ENCODE measurements around the gene KLHL35.

The KLHL35 gene

DNA sequence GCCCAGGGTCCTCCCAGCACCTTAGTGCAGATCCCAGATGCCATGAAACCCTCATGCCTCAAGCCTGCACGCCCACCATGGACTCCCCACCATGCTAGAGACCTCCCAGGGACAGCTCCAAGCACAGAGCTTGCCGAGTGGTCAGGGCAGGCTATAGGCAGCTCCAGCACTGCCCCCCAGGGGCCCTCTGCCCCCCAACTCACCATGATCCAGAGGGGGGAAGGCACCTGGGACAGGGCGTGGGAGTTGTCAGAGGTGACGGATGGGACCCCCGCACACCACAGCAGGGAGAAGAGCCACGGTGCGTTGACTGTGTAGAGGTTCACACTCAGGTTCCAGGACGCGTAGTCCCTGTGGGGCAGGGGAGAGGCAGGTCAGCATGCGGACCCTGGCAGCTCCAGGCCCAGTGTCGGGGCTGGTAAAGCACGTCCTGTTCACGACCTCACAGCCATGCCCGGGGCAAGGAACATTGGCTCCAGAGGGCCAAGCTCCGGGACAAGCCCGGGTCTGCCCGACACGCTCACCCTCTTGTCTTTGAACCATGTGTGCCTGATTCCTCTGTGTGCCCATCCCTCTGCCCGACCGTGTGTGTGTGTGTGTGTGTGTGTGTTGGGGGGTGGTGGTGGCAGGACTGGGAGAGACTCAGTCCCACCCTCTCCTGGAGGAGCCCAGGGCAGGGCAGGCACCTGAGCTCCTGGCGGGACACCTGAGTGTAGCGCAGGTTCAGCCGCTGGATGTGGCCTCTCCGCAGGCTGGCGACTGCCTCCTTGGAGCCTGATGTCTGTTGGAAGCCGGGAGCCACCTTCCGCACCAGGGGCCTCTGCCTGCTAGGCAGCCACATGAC is 8.2 kb upstream of the KLHL35 start:
- no peak for DNase-seq

DNA sequence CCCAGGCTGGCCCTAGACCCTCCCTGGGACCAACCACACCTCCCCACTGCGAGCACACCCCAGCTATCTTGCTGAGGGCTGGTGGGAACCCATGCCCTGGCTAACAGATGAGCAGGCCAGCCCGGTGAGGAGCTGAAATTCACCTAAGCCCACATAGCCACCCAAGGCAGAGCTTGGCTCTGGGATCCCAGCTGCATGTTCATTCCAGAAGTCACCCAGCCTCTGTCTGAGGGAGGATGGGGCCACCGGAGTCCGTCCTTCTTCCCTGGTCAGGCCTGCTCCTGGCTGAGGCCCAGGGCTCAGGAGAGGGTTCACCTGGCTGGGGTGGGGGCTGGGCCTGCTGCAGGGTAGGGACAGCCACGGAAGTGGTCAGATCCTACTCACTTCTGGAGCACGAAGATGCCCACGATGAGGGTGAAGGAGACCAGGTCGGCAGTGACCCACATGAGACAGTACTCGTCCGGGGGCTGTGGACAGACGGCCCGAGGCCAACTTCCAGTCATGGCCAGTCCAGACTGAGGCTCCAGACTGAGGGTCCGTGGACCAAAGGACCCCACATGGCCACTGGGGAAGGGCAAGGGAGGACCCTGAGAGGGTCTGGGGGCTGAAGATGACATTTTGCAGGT is 6.6 kb upstream of the KLHL35 start:
- DNase-seq, result no peak

DNA sequence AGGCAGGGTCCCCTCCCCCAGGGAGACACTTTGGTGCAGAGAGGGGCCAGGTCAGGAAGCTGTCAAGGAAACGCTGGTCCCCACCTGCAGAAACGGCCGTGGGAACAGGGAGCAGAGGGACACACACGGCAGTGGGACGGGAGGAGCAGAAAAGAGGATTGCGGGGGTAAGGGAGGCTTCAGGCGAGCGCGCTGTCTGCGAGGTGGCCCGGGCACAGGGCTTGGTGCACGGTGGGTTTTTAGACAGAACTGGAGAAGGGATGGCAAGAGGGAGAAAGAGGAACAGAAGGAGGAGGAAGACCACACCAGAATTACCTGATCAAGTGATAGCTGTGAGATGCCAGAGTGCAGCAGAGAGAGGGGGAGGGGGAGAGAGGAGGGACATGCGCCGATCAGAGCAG is 6.0 kb upstream of the KLHL35 start:
- DNase-seq, result no peak

DNA sequence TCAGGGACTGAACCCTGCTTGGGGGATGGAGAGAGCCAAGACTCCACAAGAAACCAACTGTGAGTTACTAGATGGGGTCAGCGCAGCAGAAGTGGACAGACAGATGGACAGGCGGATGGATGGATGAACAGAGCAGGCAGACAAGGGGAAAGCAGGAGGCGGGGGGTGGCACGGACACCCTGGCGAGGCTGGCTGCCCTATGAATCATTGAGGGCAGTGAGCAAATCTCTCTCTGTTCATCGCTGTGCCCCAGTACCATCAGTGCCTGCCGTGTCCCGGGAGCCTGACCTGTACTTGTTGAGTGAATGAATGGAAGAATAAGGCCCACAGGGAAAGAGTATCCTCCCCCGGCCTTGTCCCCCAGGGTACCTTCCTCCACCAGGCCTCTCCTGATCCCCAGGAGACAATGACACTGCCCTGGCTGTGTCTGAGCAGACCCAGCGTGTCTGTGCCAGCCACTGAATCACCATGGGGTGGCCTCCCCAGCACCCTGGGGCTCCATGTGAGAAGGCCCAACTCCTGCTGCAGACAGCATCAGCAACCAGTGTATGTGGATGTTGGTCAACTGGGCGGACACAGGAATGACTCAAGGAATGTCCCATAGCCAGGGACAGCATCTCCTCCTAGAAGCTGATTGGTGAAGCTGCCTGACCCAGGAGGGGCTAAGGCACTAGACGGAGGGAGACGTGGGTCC is 5.1 kb upstream of the KLHL35 start:
- no peak for DNase-seq

DNA sequence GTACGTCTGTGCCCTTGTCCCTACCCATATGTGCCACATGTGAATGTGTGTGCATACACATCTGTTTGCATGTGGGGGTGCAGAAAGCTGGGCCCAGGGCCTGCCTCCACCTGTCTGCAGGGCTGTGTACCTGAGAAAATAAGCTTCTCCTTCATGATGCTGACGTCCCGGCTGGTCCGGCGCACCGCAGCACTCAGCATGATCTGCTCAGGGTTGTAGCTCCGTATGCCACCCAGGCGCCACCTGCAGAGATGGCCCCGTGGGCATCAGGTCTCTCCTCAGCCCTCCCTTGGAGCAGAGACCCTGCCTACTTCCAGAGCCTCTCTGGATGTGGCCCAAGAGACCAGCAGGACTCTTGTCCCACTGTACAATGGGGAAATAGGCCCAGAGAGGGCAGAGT is 3.8 kb upstream of the KLHL35 start:
- no peak for DNase-seq

DNA sequence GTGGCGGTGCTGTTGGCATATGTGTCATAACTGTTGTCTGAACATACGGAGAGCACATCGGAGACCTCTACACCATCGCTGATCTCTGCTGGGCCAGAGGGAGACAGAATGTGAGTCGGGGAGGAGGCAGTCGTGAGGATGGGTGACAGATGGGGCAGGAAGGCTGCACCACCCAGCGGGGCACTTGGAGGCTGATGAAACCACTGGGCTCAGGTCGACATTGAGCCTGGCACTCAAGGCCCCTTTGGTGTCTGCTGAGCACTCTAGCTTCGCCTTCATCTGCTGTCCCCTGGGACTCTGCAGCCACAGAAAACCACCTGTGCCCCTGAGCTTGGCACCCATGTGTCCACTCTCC is 2.5 kb upstream of the KLHL35 start:
- no peak for DNase-seq

DNA sequence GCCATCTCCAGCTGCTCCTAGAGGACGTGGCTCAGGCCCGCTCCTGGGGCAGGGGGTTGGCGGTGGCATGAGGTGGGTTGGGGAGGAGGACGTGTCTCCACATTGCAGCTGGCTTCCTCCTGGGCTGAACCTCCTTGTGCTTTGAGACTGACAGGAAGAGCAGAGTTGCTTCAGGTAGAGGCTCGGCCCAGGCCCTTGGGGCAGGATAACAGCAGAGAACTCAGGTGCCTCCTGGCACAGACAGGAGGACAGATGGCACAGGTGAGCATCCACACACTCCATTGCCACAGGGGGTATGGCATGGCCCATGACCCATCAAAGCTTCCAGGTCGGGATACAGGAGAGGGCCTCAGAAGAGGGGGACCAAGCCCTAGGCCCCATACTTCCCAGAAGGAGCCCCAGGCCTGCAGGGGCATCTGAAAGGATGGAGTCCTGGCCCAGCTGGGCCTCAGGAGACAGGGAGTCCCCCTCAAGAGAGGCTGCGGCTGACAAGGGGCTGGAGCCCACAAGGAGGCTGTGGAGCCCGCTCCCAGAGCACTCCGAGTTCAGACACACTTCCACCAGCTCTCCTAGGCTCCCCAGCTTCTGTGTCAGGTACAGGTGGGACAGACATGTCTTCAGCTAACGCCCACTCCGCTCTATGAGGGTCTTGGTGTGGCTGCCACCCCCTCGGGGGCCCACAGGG is 2.0 kb upstream of the KLHL35 start:
- DNase-seq, result no peak

DNA sequence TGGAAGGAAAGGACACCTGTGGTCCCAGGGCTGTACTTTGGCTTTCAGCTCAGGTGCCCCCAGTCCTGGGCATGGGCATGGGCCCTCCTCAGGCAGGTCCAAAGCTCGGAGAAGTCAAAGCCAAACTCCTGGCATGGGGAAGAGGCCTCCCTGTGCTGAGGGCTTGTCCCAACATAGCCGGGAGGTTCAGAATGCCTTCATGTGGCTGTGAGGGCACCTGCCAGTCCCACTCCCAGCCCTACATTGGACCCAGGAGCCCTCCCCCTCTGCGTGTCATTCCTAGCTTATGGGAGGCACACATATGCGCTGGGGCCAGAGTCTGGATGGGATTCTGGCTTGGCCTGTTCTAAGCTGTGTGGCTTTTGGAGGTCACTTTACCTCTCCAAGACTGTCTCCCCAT is 1.0 kb upstream of the KLHL35 start:
- no peak for DNase-seq

DNA sequence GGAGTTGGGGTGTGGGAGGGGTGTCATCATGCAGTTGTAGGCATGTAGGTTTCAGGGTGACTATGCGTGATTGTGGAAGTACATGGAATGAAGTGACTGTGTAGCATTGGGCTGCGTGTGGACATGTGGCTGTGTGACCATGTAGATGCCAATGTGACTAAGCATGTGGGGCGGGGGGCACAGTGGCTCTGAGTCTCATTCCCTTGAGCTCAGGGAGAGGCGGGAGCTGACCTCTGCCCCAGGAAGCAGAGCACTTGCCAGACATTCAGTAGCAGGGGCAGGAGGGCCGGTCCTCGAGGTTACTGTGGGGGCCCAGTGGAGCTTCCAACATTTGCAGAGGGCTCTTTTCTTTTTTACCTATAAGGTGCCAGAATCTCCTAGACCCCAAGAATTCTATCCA is 440 bp upstream of the KLHL35 start:
- DNase-seq, result no peak

DNA sequence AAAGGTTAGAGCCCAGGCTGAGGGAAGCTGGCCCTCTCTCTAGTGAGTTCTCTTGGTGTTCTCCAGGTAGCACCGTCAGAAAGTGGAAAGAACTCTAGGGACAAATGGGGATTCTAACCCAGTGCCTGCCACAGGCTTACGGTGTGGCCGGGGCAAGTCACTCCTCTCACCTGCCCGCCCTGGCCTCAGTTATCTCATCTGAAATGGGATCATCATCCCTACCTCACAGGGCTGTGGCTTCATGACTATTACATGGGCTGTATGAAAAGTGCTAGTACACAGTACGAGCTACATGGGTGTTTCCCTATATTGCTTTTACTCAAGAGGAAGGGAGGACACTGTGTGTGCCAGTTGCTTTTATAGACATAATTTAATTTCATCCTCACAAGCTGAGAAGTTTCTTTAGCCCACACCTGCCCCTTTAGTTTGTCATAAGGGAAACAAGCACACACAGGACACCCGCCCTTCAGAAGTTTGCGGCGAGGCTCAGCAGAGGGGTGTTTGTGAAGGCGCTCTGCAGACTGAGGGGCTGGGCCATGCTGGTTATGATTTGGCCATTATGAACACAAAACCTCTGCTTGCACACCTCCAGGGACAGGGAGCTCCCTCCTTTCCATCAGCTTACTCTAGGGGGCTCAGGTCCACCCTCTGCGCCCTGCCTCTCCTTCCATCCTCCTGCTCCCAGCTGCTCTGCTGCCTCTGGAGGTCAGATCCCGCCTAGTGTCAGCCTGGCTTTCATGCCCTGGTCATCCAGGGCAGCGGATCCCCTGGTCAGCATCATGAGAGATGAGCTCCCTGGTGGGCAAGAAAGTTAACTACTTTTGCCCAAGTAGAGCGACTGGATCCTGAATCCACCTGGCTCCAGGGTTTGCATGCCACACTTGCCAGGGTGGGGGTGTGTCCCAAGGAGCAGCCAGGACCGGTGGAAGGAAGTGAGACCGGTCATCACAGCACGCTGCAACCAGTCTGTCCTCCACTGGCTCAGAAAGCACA is 1.2 kb downstream of the KLHL35 start:
- DNase-seq, result no peak

DNA sequence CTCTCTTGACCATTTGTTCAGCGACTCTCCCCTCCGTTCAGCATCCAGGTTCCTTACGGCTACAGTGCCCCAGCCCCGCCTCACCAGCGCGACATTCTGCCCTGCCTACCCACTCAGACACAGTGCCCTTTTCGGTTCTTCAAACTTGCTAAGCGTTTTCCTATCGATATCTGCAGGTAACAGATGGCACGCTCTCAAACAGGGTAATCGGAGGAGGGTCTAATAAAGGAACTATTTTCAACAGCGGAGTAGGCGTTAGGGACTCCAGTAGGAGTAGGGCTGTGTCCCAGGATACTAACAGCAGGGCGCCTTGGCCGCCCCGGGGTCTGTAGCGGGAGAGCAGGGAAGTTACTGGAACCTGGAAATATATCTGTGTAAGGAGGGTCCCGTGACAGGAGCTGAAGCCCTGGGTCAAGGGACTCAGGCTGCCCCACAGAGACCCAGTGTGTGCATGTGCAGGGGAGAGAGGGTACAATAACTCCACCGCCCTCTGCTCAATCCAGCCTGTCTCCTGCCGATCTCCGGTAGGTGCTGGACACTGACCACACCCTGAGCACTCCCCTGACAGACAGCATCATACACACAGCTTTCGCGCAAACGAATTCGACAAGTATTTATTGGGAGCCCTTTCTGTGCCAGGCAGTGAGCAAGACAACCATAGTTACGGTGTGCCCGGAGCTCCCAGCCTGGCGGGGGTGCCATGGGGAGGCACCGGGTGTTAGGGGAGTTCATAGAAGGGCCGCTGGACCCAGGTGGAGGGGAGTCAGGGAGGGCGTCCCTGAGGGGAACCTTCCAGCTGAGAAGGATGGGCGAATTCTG is 2.1 kb downstream of the KLHL35 start:
- DNase-seq, result no peak

DNA sequence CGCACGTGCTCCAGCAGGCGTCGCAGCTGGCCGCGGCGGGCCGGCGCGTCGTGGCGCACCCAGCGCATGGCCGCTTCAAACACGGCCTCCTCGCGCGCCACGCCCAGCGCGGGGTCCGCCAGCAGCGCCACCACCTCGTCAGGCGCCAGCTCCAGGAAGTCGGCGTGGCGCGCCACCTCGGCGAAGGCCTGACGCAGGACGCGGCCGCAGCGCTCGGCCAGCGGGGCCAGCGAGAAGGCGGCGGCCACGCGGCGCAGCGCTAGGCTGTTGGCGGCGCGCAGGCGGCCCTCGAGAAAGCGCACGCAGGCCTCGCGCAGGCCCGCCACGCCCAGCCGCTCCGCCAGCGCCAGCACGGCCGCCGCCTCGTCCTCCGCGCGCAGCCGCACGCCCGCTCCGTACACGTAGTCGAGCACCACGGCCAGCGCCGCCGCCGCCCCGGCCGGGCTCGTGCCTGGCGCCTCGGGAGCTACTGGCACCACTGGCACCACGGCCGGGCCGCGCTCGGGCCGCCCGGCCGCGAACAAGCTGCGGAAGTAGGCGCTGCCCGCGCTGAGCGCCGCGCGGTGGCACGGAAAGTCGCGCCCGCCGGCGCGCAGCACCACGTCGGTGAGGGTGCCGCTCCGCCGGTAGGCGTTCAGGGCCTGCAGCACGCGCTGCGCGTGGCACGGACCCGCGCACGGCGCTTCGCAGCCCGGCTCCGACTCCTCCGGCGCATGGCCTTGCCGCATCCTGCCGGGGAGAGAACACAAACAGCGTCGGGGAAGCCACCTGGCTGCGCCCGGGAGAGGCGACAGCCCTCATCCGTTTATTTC is 2.9 kb downstream of the KLHL35 start:
- DNase-seq, result peak; percentile 32

DNA sequence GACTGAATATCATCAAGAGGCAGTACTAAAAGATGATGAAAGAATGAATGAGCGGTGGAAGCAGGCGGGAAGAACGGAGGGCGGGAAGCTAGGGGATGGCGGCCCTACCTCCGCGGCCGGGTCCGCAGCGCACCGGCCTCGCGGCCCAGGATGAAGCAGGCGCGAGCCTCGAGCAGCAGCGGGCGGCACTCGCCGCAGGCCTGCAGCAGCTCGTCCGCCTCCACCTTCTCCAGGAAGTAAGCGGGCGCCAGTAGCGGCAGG is 3.4 kb downstream of the KLHL35 start:
- DNase-seq, result no peak

DNA sequence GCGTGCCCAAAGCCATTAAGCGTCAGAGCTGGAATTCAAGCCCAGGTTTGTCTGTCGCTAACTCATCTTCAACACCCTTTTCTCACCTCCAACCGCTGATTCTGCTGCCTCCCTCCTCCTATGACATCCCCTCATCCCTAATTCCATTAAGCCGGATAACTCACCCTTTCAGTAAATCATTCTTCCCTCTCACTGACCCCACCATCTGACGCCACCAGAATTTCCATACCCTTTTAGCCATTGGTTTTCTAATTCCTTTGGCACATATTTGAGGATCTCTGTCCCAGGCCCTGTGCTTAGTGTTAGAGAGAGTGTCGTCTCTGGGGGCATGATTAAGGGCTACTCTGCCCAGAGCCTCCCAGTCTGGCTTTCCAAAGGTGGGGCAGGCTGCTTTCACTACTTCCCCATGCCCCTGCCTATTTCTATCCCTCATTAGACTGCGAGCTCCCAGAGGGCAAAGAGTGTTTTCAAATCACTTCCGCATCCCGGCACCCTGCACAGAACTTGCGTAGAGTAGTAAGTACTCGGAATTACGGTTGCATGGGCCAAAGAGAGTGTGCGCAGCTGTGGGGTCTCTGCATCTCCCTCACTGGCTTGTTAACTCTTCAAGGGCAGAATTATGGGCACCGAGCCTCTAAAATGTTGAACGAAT is 3.9 kb downstream of the KLHL35 start:
- no peak for DNase-seq

DNA sequence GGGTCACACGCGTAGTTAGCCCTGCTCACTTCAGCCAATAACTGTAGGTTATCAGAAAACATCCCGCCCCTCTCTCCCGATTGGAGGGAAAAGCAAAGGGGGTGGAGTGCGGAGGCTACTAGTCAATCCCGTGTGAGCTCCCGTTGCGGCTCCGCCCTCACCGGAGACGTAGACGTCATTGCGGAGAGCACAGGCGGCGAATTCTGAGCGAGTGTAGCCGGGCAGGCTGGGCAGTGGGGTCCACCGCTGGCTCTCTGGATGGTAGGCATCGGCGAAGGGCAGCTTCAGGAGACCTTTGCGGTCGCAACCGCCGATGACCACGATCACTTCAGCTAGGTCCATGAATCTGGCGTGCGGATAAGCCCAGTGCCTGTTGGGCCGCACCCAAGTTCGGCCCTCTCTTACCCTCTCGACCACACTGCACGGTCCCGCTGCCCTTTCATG is 4.7 kb downstream of the KLHL35 start:
- DNase-seq, result peak; percentile 56

DNA sequence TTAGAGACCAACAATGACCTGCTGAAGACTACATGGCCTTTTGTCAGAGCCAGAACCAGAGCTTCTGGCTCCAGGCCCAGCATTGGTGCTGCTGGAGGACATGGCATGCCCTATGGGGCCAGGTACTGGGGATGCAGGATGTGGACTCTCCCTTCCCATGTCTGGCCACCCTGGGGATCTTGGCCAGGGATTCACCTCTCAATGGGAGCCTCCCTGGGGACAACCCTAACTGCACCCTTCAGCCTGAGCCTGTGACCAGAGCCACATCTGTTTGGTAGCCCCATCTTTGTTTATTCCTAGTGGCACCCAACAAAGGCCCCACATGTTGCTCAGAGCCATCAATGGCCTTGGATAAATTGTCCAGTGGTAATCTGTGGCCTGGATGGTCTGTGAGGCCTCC is 5.8 kb downstream of the KLHL35 start:
- DNase-seq, result no peak

DNA sequence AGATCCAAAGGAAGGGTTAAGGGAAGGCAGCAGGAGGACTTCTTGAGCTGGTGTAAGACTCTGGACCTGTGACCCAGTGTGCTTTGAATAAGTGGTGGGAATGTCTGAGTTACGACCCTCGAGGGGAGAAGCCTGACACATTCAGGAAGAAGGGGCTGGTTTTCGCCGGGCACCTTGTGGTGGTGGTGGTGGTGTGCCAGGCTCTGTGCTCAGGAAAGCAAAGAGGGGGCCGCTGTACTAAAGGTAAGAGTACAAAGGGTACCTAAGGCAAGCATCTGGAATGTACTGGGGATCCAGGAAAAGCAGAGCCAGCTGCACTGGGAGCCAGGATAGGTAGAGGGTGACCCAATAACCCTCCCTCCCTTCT is 6.3 kb downstream of the KLHL35 start:
- DNase-seq, result no peak

DNA sequence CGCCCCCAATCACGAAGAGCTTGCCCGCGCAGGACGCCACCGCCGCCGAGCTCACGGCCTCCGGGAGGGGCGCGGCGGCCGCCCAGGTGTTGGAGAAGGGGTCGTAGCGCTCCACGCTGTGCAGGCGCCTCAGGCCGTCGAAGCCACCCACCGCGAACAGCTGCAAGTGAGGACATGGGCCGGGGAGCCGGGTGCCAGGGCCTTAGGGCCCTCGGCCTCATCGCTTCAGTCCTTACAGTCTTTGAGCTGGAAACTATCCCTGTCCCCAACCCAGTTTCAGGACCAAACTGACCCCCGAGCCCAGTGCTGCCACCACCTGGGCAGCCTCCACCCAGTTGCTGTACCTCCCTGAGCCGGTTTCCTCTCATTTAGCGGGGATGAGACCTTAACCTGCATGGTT is 7.6 kb downstream of the KLHL35 start:
- no peak for DNase-seq

DNA sequence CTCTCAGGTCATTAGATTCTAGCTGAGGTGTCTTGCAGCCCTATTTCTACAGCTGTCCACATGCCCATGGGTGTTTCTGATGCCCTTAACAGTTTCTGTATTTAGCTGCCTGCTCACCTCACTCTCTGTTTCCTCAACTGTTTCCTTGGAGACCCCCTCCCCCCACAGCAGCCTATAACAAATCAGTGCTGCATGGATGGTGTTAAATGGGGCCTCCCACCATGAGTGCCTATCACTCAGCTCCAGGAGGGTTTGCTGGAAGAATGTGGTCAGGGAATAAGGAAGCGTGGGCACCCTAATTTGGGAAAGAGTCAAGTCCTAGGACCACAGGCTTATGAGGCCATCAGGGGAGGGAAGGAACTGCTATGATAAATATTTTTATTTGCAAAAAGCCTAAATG is 8.6 kb downstream of the KLHL35 start:
- DNase-seq, result no peak

DNA sequence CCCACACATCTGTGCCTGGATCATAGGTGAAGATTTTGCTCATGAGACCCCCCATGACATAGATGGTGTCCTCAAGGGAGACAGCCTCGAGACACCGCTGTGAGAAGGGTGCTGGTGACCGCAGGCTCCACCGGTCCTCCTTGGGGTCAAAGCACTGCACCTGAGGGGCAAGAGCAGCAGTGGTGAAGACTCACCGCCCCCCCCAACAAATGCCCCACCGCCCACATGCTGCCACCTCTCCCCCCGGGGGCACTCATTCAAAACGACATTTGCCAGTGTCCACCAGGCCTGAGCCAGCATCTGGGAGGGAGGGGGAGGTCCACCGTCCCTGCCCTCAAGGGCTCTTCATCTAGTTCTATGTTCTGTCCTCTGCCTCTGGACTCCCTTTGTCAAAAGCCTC is 9.3 kb downstream of the KLHL35 start:
- DNase-seq, result no peak
